ENCODE measurements around the gene SH3BGRL. TPM values are rescaled to one million over a fixed set of nuclear protein-coding genes. Genes with fewer than 3 reads are reported as not detected.

Gene SH3BGRL
- total and polyA plus RNA-seq, 10 of the 15 experiments (the other 5 are each of a cell fraction or from before 2014, with no cell fraction given) = 75.6 to 178 (median 122) TPM

DNA sequence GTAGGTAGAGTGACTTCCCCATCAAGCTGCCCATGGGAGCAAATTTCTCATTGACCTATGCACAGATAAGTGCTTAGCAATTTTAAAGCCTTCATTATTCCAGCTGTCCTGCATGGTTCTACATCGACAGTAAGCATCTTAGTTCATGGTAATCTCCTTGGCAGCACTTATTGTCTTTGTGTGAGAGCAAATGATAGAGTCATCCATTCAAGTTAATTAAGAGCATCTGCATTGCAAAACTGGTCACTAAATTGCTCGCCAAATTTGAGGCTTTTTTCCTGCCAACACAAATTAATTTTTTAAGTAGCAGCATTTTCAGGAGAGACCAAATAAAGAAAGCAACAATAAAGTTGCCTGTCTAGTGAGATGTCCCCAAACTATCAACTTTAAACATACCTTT lies 76.7 kb downstream of the SH3BGRL start:
- 13% methylated on average over 2 of the region's 2 CpGs for WGBS (ENCODE audit: insufficient coverage, insufficient replicate concordance, low lambda C conversion rate, missing lambda C conversion rate)
- TF ChIP-seq YY1 (IDR thresholded peaks at IDR 0.05; ENCODE audit: low read depth, low read length) = no peak
- no peak for TF ChIP-seq ATF3 (IDR thresholded peaks at IDR 0.05; ENCODE audit: borderline replicate concordance, extremely low read depth, low read depth, low read length)
- no peak for TF ChIP-seq TBL1XR1 (IDR thresholded peaks at IDR 0.05; ENCODE audit: low read depth, low read length)
- TF ChIP-seq NR2C2 (IDR thresholded peaks at IDR 0.05; ENCODE audit: borderline replicate concordance, control insufficient read depth, insufficient read length, low read depth) = no peak
- TF ChIP-seq IKZF1 (conservative IDR thresholded peaks at IDR 0.05) = no peak
- no peak for TF ChIP-seq MEF2B (IDR thresholded peaks at IDR 0.05; ENCODE audit: partially characterized antibody, poor library complexity, severe bottlenecking)
- TF ChIP-seq, protein P1, sequence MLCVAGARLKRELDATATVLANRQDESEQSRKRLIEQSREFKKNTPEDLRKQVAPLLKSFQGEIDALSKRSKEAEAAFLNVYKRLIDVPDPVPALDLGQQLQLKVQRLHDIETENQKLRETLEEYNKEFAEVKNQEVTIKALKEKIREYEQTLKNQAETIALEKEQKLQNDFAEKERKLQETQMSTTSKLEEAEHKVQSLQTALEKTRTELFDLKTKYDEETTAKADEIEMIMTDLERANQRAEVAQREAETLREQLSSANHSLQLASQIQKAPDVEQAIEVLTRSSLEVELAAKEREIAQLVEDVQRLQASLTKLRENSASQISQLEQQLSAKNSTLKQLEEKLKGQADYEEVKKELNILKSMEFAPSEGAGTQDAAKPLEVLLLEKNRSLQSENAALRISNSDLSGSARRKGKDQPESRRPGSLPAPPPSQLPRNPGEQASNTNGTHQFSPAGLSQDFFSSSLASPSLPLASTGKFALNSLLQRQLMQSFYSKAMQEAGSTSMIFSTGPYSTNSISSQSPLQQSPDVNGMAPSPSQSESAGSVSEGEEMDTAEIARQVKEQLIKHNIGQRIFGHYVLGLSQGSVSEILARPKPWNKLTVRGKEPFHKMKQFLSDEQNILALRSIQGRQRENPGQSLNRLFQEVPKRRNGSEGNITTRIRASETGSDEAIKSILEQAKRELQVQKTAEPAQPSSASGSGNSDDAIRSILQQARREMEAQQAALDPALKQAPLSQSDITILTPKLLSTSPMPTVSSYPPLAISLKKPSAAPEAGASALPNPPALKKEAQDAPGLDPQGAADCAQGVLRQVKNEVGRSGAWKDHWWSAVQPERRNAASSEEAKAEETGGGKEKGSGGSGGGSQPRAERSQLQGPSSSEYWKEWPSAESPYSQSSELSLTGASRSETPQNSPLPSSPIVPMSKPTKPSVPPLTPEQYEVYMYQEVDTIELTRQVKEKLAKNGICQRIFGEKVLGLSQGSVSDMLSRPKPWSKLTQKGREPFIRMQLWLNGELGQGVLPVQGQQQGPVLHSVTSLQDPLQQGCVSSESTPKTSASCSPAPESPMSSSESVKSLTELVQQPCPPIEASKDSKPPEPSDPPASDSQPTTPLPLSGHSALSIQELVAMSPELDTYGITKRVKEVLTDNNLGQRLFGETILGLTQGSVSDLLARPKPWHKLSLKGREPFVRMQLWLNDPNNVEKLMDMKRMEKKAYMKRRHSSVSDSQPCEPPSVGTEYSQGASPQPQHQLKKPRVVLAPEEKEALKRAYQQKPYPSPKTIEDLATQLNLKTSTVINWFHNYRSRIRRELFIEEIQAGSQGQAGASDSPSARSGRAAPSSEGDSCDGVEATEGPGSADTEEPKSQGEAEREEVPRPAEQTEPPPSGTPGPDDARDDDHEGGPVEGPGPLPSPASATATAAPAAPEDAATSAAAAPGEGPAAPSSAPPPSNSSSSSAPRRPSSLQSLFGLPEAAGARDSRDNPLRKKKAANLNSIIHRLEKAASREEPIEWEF (IDR thresholded peaks at IDR 0.05; ENCODE audit: insufficient replicate concordance, low read depth, low read length) = no peak
- TF ChIP-seq SIN3A (IDR thresholded peaks at IDR 0.05; ENCODE audit: low read depth, low read length) = no peak
- TF ChIP-seq SKIL (IDR thresholded peaks at IDR 0.05; ENCODE audit: low read depth, poor library complexity, severe bottlenecking) = no peak
- TF ChIP-seq TCF7 (IDR thresholded peaks at IDR 0.05; ENCODE audit: borderline replicate concordance) = no peak
- TF ChIP-seq, protein P2, sequence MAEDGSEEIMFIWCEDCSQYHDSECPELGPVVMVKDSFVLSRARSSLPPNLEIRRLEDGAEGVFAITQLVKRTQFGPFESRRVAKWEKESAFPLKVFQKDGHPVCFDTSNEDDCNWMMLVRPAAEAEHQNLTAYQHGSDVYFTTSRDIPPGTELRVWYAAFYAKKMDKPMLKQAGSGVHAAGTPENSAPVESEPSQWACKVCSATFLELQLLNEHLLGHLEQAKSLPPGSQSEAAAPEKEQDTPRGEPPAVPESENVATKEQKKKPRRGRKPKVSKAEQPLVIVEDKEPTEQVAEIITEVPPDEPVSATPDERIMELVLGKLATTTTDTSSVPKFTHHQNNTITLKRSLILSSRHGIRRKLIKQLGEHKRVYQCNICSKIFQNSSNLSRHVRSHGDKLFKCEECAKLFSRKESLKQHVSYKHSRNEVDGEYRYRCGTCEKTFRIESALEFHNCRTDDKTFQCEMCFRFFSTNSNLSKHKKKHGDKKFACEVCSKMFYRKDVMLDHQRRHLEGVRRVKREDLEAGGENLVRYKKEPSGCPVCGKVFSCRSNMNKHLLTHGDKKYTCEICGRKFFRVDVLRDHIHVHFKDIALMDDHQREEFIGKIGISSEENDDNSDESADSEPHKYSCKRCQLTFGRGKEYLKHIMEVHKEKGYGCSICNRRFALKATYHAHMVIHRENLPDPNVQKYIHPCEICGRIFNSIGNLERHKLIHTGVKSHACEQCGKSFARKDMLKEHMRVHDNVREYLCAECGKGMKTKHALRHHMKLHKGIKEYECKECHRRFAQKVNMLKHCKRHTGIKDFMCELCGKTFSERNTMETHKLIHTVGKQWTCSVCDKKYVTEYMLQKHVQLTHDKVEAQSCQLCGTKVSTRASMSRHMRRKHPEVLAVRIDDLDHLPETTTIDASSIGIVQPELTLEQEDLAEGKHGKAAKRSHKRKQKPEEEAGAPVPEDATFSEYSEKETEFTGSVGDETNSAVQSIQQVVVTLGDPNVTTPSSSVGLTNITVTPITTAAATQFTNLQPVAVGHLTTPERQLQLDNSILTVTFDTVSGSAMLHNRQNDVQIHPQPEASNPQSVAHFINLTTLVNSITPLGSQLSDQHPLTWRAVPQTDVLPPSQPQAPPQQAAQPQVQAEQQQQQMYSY (CRISPR knock-in tag; IDR thresholded peaks at IDR 0.05) = no peak
- ChIA-PET CTCF (no interaction called here), SMC1A (ENCODE audit: uncharacterized antibody, unreplicated experiment) (no interaction called here), RAD21 (ENCODE audit: unreplicated experiment) (no interaction called here), POLR2A (no interaction called here)
- Histone ChIP-seq H3K27me3 (replicated peaks in 1 of 2; ENCODE audit: control insufficient read depth in 2 of 2, insufficient read depth in 2 of 2, low read length in 1 of 2) (no peaks in the 10 kb centered on the region), H4K20me1 (ENCODE audit: control insufficient read depth, insufficient read depth) (no peaks in the 10 kb centered on the region), H3K4me1 (ENCODE audit: control insufficient read depth, insufficient read depth, low read length) (no peaks in the 10 kb centered on the region), H3K27ac (ENCODE audit: control insufficient read depth, insufficient read depth) (no peak overlapping the region), H3K9ac (ENCODE audit: control insufficient read depth, insufficient read depth, low read length) (no peak overlapping the region), H2AFZ (ENCODE audit: control insufficient read depth, low read depth, low read length) (no peak overlapping the region), H3K79me2 (ENCODE audit: control insufficient read depth, insufficient read depth, low read length) (no peaks in the 10 kb centered on the region), H3K4me3 (no peak overlapping the region), H3K36me3 (ENCODE audit: control insufficient read depth in 2 of 2, insufficient read depth in 2 of 2, low read length in 1 of 2) (peaks cover 0 to 2% of the 10 kb centered on the region in 2 experiments; a peak in 2 of 4 replicates), H3K9me3 (replicated peaks; ENCODE audit: control insufficient read depth, insufficient read depth, low read length) (no peaks in the 10 kb centered on the region; the same call in 2 of the 3 replicates), H3K4me2 (ENCODE audit: control insufficient read depth, insufficient read depth) (no peak overlapping the region)
- intact Hi-C loops (cut with micrococcal nuclease; ENCODE audit: unreplicated experiment) (no loop called here), in situ Hi-C loops (cut with MboI) (no loop called here)
- BruUV-seq (replicated peaks) = no TSS peak
- no peak for ATAC-seq
- DNase-seq (ENCODE audit: low read depth, low spot score) = no peak
- no peak for FAIRE-seq
